Stimulated activated CD8-positive, alpha-beta memory T cell treated with anti-CD3 and anti-CD28 coated beads, Interleukin-12 subunit alpha, Interleukin-12 subunit beta, amount 100 ng/mL, for 24 hours (primary cell): ENCODE results near the gene NSMCE3.

Experiments
- DNase-seq: peaks from one replicate; pipeline ENCODE4 v3.0.0-alpha.2; 2020; ENCODE audit errors: extremely low read depth

NSMCE3 gene

GRCh38 chr15:29222129-29222853 lies 47.3 kb downstream of the NSMCE3 start:
- DNase-seq = no peak

GRCh38 chr15:29220852-29221251 lies 48.8 kb downstream of the NSMCE3 start:
- DNase-seq = no peak

GRCh38 chr15:29216955-29217354 lies 52.7 kb downstream of the NSMCE3 start:
- DNase-seq = no peak
